ENCODE data around the gene CFAP410.

DNA sequence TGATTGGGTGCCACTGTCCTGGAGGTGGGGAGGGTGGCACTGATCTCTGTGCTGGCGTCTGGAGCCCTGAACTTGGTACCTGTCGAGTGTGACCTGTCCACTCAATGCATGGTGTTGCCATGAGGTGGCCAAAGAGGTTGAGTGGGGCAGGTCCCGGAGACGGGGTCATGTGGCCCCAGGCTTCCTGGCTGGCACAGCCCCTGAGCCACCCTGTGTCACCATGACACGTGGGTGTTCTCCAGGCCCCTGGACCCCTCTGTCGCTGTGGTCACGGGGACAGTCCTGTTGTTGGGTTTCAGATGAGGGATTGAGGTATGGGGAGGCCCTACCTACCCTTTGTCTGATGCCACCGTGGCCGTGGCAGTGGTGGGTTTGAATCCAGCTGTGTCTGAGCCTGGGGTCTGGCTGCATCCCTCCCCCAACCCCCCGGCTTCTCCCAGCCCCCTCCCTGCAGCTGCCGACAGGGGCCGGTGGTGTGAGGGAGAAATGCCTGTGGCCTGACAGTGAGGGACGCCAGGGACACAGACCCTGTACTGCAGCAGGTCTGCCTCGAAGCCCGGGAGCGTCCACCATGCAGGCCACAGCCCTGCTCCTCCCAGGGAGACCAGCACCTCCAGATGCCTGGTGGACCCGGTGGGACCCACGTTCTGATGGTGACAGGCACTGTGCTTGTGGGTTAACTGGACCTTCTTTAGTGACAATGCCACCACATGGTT, 26.2 kb upstream of the CFAP410 start:
- TF ChIP-seq, protein P1, sequence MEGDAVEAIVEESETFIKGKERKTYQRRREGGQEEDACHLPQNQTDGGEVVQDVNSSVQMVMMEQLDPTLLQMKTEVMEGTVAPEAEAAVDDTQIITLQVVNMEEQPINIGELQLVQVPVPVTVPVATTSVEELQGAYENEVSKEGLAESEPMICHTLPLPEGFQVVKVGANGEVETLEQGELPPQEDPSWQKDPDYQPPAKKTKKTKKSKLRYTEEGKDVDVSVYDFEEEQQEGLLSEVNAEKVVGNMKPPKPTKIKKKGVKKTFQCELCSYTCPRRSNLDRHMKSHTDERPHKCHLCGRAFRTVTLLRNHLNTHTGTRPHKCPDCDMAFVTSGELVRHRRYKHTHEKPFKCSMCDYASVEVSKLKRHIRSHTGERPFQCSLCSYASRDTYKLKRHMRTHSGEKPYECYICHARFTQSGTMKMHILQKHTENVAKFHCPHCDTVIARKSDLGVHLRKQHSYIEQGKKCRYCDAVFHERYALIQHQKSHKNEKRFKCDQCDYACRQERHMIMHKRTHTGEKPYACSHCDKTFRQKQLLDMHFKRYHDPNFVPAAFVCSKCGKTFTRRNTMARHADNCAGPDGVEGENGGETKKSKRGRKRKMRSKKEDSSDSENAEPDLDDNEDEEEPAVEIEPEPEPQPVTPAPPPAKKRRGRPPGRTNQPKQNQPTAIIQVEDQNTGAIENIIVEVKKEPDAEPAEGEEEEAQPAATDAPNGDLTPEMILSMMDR (conservative IDR thresholded peaks at IDR 0.05; ENCODE audit: low read length) = no peak
- TF ChIP-seq EZH2phosphoT487 (IDR thresholded peaks at IDR 0.05; ENCODE audit: borderline replicate concordance, low read depth, low read length) = no peak

Measured in OCI-LY7 (cell line).